Lung microvascular endothelial cell (primary cell): Measurements from ENCODE around the gene TBC1D3B. TPM values are rescaled to one million over a fixed set of nuclear protein-coding genes. Genes with fewer than 3 reads are reported as not detected.
"Not testable (repeated sequence)": the region's sequence is repeated elsewhere in the genome, so short reads cannot be mapped to it uniquely, and the experiment has no call there.

Source experiments
- DNase-seq, 2 donors: peaks; one replicate each; pipeline versions ENCODE4 v3.0.0 to v3.0.0-alpha.2; 2010; ENCODE audit warnings: low read depth in 2 of 2
- total RNA-seq: library from RNA; depleted of rRNA; stranded (reverse); fragments of >200 nt; gene quantifications from 2 replicates; pipeline ENCODE4 v1.2.1, GENCODE V29; 2014

The TBC1D3B gene
- total RNA-seq, 1 donor from 2014 or later, result 0.99 TPM

GRCh38 chr17:36201102-36201501 lies 24.7 kb upstream of the TBC1D3B start:
- not testable (repeated sequence) for DNase-seq

GRCh38 chr17:36198831-36199465 lies 22.5 kb upstream of the TBC1D3B start:
- peak in 1 of 2 donors; percentile 9 for DNase-seq

GRCh38 chr17:36197387-36197703 lies 20.9 kb upstream of the TBC1D3B start:
- DNase-seq, result no peak

GRCh38 chr17:36196131-36196486 lies 19.7 kb upstream of the TBC1D3B start:
- DNase-seq, result no peak

- no peak for DNase-seq
Observed at GRCh38 chr17:36195434-36196130, 19.1 kb upstream of the TBC1D3B start.

GRCh38 chr17:36194832-36195433 lies 18.5 kb upstream of the TBC1D3B start:
- DNase-seq, result not testable (repeated sequence)

GRCh38 chr17:36194147-36194831 lies 17.9 kb upstream of the TBC1D3B start:
- DNase-seq, result not testable (repeated sequence)

- DNase-seq, result no peak
Observed at GRCh38 chr17:36193216-36193775, 16.9 kb upstream of the TBC1D3B start.

GRCh38 chr17:36190549-36191330 lies 14.3 kb upstream of the TBC1D3B start:
- DNase-seq, result not testable (repeated sequence)

GRCh38 chr17:36189993-36190392 lies 13.6 kb upstream of the TBC1D3B start:
- DNase-seq, result not testable (repeated sequence)

GRCh38 chr17:36188891-36189306 lies 12.5 kb upstream of the TBC1D3B start:
- no peak for DNase-seq

- not testable (repeated sequence) for DNase-seq
Observed at GRCh38 chr17:36187943-36188665, 11.7 kb upstream of the TBC1D3B start.

GRCh38 chr17:36186810-36187763 lies 10.7 kb upstream of the TBC1D3B start:
- DNase-seq, result not testable (repeated sequence)

GRCh38 chr17:36185416-36185815 lies 9.0 kb upstream of the TBC1D3B start:
- no peak for DNase-seq

GRCh38 chr17:36184023-36184765 lies 7.8 kb upstream of the TBC1D3B start:
- DNase-seq, result no peak

- DNase-seq, result peak; percentile 44 to 71
Observed at GRCh38 chr17:36183001-36183971, 6.8 kb upstream of the TBC1D3B start.
